ENCODE measurements around the gene ANKFN1. TPM values are rescaled to one million over a fixed set of nuclear protein-coding genes. Genes with fewer than 3 reads are reported as not detected.

ANKFN1 gene, protein sequence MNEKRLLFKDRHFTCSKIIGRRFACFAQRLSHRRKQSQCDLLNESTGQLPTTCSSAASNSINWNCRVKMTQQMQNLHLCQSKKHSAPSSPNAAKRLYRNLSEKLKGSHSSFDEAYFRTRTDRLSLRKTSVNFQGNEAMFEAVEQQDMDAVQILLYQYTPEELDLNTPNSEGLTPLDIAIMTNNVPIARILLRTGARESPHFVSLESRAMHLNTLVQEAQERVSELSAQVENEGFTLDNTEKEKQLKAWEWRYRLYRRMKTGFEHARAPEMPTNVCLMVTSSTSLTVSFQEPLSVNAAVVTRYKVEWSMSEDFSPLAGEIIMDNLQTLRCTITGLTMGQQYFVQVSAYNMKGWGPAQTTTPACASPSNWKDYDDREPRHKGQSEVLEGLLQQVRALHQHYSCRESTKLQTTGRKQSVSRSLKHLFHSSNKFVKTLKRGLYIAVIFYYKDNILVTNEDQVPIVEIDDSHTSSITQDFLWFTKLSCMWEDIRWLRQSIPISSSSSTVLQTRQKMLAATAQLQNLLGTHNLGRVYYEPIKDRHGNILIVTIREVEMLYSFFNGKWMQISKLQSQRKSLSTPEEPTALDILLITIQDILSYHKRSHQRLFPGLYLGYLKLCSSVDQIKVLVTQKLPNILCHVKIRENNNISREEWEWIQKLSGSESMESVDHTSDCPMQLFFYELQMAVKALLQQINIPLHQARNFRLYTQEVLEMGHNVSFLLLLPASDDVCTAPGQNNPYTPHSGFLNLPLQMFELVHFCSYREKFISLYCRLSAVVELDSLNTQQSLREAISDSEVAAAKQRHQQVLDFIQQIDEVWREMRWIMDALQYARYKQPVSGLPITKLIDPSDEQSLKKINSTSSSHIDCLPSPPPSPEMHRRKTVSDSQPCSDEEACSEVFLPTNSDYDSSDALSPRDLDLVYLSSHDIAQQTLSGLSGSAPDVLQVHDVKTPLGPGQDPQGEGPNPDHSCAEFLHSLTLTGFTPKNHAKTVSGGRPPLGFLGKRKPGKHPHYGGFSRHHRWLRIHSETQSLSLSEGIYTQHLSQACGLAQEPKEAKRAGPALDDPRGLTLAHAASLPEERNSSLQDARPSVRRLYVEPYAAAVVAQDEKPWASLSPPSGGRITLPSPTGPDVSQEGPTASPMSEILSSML
- not detected for total RNA-seq
- long read RNA-seq, result 0 reads

DNA sequence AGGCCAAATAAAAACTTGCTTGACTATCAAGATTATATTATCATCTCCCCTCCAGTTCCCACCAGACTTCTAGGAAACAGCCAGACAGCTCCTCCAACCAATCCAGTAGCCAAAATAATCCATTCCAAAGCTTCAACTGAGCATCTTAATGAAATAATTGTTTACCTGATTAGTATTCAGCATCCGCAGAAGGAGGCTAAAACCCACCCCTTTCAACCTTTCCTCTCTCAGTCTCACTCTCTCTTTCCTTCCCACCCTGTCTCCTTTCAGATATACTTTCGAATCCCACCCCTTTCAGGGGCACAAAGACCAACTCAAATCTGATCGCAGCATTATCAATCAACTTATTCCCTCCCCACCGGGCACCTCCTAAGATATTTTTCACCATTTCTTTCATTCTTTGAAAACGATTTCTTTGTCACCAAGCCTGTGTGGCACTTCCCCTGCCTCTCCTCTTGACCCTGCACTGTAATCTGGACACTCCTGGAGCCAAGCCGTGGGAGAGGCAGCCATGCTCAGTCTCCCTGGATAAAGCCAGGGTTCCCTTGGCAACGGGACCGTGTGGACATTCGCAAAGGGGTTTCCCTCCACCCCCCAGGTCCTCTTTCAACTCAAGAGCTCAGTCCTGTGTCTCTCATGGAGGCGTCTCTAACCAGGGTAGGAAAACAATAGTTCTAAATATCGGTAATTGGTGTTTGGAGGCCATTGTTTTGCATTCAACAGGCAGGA is at the start of gene ANKFN1:
Gene ANKFN1 (plus strand): TSS at position 602 of the 729 bp plus-strand sequence. CDS start 59,193 bp downstream, outside the sequence.
- ATAC-seq (no peak), DNase-seq (no peak)
- intact Hi-C loops (cut with micrococcal nuclease), result no loop called here

DNA sequence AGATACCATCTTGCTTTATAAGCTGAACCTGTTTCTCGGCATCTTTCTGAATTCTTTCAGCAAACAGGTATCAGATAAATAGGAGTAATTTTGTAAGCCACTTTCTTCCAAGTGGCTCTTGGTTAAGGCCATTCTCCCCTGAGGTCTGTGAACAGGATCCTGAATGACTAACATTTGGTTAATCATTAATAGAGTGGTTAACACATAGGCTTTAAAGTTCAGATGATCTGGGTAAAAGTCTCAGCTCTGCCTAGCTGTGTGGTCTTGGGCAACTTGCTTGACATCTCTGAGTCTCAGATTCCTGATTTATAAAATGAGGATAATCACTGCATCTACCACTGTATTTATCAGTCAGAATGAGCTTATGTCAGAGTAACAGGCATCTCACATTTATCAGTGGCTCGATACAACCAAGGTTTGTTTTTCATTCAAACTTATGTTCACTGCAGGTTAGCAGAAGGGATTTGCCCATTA is 44.4 kb upstream of the ANKFN1 start:
- DNase-seq (no peak), ATAC-seq (no peak)
- intact Hi-C loops (cut with micrococcal nuclease), result no loop called here

DNA sequence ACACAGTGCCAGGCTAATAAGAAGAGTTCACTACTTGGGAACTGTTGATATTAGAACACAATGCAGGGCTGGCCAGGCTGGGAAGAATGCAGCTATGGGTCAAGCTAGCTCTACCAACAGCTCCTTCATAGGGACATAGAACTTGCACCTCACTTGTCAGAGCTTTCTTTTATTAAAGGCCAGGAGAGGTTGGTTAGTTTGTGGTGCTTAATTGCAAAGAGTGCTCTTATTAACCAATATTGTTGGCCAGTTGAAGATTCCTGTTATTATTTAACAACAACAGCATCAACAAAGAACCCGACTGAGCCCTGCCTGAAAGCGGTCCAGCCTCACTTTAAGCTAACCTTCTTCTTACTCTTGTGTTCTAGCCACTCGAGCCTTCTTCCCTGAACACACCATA is 43.4 kb upstream of the ANKFN1 start:
- intact Hi-C loops (cut with micrococcal nuclease), result no loop called here
- DNase-seq, result no peak
- no peak for ATAC-seq

DNA sequence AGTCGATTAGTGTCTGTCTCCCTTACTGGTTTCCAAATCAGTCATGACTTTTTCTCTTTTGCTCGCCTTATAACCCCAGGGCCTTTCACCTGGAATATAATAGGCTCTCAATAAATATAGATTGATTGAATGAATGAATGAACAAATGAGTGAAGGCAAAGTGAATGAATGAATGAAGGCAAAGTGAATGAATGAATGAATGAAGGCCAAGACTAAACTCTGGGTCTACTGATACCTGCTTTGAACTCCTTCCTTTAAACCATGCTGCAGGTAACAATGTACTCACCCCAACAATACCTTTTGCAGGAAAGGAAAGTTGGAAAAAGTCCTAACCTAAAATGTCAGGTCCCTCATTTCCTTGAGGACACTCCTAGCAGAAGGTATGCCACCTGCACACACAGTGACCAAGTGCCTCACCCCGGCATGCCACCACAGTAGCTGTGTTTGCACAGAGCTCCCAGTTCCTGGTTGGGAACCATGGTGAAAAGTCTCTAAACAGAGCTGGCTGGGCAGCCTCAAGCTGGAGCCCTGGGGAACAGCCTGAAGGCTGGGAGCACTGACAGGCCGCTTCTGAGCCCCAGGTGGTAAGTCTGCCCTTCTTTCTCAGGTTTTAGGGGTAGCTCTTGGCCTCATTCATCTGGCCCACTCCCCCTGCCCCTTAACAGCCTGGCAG is 42.7 kb upstream of the ANKFN1 start:
- no peak for ATAC-seq
- intact Hi-C loops (cut with micrococcal nuclease), result no loop called here
- DNase-seq, result no peak

DNA sequence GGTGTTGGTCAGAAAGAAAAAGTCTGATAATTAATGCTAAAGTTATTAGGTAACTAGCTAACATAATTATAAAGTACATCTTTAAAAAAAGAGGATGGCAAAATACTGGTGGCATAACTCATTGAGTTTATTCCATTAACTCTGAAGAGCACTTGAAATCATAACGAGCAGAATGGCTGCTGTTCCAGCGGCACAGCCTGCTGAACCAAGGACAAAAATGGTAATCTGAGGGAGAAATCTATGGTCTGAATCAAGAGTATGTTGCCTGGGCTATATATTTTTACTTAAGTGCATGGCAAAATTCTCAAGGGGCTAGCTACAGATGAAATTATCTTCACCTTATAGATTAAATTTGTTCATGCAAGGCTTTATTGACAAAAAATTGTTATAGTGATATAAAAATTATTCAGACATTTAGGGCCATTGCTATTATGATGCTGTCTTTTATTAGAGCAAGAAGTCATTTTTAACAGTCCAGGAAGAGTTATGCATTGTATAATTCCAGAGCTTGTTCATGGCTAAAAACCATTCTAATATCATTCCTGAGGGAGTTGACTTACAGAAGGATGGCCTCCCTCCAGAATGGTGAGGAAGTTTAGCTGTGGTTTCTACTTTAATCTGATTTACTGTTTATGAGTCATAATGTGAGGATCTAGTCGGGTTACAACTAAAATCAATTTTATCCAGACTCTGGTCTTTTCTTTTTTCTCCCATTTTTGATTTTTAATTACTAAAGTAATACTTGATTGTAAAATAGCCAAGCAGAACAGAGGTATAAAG is 41.4 kb upstream of the ANKFN1 start:
- DNase-seq, result no peak
- no peak for ATAC-seq
- intact Hi-C loops (cut with micrococcal nuclease), result no loop called here

DNA sequence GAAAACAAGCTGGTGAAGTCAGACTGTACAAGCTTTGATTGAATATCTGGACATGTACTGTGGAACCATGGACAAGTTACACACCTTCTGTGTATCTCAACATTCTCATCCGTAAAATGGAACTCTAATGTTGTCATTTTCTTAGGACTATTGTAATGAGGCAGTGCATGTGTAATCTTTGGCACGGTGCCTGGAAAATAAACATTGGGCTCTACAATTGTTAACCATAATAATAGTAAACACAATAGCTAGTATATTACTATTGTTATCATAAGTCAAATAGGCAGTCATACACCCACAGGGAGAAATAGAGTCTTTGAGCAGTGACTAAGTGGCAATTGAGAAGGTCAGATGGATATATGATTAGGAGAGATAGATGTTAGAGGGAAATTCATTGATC is 39.8 kb upstream of the ANKFN1 start:
- intact Hi-C loops (cut with micrococcal nuclease), result no loop called here
- no peak for DNase-seq
- ATAC-seq, result no peak

DNA sequence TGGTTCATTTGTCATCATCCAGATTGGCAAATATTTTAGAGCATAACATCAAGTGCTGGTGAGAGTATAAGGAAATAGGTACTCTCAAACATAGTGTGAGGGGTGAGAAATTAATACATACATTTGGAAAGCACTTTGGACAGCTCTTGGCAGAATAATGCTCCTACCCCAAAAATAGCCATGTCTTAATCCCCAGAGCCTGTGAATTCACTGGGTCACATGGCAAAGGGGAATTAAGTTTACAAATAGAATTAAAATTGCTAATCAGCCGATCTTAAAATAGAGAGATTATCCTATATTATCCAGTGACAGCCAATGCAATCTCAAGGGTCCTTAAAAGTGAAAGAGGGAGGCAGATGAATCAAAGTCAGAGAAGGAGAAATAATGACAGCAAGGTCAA is 38.8 kb upstream of the ANKFN1 start:
- intact Hi-C loops (cut with micrococcal nuclease), result no loop called here
- no peak for ATAC-seq

DNA sequence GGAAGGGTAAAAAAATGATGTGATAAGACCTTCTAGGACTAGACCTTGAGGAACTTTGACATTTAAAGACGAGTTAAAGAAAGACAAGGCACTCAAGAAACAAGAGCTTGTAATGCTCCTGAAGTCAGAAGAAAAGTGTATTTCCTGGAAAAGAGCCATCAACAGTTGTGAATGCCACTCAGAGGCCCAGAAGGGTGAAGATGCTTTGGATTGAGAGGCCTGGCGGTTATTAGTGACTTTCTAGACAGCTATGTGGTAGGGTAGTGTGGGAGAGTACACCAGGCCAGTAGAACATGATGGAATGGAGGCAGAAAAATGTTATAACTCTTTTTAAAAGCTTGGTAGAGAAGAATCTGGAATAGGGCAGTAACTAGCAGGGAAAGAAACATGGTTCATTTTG is 34.1 kb upstream of the ANKFN1 start:
- intact Hi-C loops (cut with micrococcal nuclease), result no loop called here
- no peak for DNase-seq
- no peak for ATAC-seq

More for the DNA sequence above, 38.8 kb upstream of the ANKFN1 start:
- DNase-seq, result no peak

DNA sequence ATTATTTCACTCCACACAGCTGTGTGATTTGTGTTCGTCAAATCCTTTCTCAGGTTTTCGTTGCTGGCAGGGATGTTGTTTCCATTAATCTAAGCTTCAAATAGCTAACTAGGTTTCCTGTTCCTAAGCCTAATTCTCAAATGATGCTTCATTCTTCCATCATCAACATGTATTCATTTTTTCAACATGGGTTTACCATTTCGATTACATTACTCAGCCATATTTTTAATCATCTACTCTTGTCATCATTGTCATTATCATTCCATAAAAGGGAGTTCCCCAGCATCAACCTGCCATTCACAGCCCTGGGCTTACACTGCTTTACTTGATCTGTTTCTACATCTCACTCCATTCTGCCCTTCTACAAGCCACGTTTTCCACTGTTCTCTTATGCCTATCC is 33.3 kb upstream of the ANKFN1 start:
- ATAC-seq (no peak), DNase-seq (no peak)
- intact Hi-C loops (cut with micrococcal nuclease), result no loop called here

DNA sequence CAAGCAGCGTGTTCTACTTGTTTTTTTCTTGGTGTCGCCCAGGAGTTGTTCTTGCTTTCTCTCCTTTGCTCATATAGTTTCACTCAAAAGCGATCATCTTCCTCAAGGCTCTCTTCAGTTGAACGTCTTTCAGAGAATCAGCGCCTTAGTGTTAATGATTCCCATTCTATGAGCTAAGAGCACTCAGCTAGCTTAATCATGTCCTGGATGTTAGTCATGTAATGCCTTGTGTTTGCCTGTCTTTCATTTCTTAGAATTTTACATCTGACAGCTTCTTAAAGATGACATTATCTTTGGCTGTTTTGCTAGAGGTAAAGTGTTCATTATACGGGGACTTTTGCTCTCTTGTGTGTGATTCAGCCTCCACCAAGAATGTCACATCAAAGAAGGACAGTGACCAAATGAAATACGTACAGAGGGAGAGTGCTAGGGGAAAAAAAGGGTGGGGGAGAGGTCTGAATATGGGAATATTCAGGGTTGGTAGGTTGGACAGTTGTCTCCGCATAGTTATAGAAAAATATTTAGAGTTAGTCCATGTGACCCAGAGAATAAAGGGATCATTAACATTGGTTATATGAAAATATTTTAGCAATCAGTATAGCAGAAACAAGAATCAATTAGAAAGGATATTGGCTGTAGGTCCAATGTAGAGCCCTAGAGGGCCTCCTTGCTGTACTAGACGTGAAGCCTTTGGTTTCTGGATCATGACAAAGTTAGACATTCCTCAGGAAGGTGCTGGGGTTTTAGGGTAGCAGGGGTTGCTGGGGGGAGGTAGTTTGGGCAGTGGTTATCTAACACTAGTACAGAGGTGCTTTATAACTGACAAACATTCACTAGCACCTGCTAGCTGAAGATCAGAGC is 31.9 kb upstream of the ANKFN1 start:
- DNase-seq (no peak), ATAC-seq (no peak)
- intact Hi-C loops (cut with micrococcal nuclease), result no loop called here

DNA sequence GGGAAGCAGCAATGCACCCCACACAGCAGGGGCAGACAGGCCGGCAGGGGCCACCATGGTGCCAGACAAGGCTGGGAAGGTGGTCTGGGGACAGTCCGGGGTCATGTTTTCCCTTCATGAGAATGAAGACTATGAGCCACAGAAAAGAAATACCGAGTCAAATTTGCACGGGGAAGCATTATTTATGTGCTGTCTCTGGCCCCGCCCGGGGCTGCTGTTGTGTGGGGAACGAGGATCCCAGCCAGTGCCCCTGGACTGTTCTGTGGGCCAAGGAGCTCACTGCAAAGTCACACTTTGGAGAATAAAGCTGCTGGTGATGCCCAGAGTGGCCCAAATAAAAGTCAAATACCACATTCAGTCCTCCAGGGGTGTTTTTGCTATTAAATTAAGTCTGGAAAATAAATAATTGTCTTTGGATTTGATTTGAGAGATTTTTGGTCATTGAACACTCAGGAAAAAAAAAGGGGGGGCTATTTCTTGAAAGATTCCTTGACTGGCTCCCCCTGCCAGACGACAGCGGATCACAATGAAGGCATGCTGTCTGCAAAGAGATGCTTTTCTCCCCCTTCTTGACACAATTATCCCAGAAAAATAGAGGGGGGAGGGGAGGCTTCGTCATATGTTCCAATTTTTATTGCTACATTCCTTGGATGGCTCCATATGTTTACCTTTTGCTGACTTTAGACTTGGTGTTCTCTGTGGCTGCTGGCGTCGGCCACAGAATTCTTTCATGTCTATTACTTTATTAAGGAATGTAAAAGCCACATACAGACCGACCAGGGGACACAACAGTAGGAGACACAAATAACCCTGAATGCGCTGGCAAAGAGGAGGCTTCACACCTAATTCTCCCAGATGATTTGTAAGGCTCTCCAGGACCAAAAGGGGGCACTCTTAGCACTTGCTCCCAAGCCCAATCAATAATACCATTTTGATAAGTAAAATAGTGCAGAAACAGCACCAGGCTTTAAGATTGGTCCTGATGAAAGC is 27.1 kb upstream of the ANKFN1 start:
- DNase-seq (no peak), ATAC-seq (no peak)
- intact Hi-C loops (cut with micrococcal nuclease), result no loop called here

DNA sequence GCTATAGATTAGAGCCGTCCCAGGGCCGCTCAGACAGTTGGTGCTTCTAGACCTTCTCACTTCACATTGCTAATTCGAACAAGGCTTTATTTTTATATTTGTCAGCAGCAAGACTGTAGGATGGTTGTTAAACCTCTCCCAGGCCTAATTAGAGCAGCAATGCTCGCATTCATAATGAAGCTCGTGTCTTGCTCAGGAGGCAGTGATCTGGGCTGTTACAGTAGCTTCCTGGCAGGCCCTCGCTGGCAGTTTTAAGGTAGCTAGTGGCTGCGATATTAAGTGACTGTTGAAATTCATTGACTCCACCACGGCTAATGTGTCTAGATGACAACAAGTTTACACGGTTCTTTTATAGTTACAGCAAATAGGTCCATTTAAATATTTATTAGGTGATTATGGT is 23.2 kb upstream of the ANKFN1 start:
- intact Hi-C loops (cut with micrococcal nuclease), result no loop called here
- no peak for DNase-seq
- ATAC-seq, result no peak

DNA sequence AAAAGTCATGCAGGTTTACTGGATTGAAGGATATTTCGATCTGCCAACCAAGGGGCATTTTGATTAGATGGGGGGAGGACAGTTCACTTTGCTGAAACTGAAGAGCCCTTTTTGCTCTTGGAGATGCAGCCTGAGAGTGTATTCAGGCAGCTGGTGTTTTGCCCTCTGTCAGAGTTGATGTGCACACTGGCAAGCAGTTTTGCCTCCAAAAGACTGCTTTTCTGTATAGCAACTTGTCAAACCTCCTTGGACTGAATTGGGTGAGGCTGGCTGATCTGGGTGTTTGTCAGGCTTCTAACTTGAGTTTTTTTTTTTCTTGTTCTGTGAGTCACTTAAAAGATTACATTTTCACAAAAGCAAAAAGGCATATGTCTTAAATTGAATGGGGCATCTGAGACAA is 22.6 kb upstream of the ANKFN1 start:
- intact Hi-C loops (cut with micrococcal nuclease), result no loop called here
- DNase-seq (no peak), ATAC-seq (no peak)

DNA sequence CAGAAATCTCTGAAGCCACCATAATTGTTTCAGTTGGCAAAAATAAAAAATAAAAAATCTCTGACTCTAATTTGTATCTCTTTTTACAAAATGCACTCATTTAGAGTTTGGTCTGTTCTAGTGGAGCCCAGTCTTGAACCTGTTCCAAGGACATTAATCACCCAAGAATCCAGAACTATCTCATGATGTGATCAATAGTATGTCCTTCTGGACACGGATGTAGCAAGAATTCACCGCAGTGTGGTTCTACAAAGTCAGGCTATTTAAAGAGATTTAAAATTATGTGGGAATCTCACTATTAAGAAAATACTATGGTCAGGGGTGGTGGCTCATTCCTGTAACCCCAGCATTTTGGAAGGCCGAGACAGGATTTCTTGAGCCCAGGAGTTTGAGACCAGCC is 21.8 kb upstream of the ANKFN1 start:
- DNase-seq (no peak), ATAC-seq (no peak)
- intact Hi-C loops (cut with micrococcal nuclease), result no loop called here

DNA sequence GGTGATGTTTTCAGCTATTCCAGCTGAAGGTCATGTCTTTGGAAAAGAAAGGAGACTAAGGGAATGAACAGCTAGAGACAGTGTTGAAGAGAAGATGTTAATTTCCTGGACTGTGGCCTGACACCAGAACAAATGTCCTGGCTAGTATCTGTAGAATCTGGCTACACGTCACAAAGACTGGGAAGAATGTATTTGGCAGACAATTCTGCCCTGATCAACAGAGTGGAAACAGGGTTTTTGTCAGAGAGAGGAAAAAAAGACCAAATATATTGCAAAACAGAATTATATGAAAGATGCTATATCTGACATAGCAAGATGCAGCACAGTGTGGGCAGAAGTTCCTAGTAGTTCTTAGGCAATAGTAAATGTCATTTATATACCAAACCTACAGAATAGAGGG is 17.0 kb upstream of the ANKFN1 start:
- ATAC-seq, result no peak
- no peak for DNase-seq
- intact Hi-C loops (cut with micrococcal nuclease), result no loop called here

Data from left ventricle myocardium superior (tissue), 1 donor.